ENCODE data around the gene ANKRD30B.
"Not testable (repeated sequence)": the region's sequence is repeated elsewhere in the genome, so short reads cannot be mapped to it uniquely, and the experiment has no call there.

Gene ANKRD30B

GRCh38 chr18:14851533-14851932, 103.6 kb downstream of the ANKRD30B start:
- not testable (repeated sequence) for DNase-seq (ENCODE audit: low read depth in 2 of 2)

GRCh38 chr18:14855634-14856033, 107.7 kb downstream of the ANKRD30B start:
- not testable (repeated sequence) for DNase-seq (ENCODE audit: low read depth in 2 of 2)

- DNase-seq (ENCODE audit: low read depth in 2 of 2): not testable (repeated sequence)
Observed at GRCh38 chr18:14856256-14856655, 108.3 kb downstream of the ANKRD30B start.

GRCh38 chr18:14858514-14858913, 110.5 kb downstream of the ANKRD30B start:
- not testable (repeated sequence) for DNase-seq (ENCODE audit: low read depth in 2 of 2)

GRCh38 chr18:14859995-14860394, 112.0 kb downstream of the ANKRD30B start:
- DNase-seq (ENCODE audit: low read depth in 2 of 2): not testable (repeated sequence)

GRCh38 chr18:14866426-14866825, 118.5 kb downstream of the ANKRD30B start:
- DNase-seq (ENCODE audit: low read depth in 2 of 2): not testable (repeated sequence)

GRCh38 chr18:14867988-14868387, 120.0 kb downstream of the ANKRD30B start:
- not testable (repeated sequence) for DNase-seq (ENCODE audit: low read depth in 2 of 2)

- DNase-seq (ENCODE audit: low read depth in 2 of 2): not testable (repeated sequence)
Observed at GRCh38 chr18:14868825-14869224, 120.9 kb downstream of the ANKRD30B start.

GRCh38 chr18:14878826-14879225, 130.9 kb downstream of the ANKRD30B start:
- DNase-seq (ENCODE audit: low read depth in 2 of 2): not testable (repeated sequence)

- DNase-seq (ENCODE audit: low read depth in 2 of 2): no peak
Observed at GRCh38 chr18:14900435-14900834, 152.5 kb downstream of the ANKRD30B start.
